NT2/D1 (cell line): ENCODE data around the gene ATXN2L.

ENCODE experiments used
- DNase-seq: peaks from one replicate; pipeline ENCODE4 v3.0.0-alpha.2; 2011; ENCODE audit warnings: low read depth, low spot score
- H3K27me3 ChIP-seq: 2 replicates; pipeline ENCODE4 v1.6.0; 2011; ENCODE audit warnings: mild to moderate bottlenecking; ENCODE audit not compliant: insufficient read length, insufficient read depth
- H3K36me3 ChIP-seq: 2 replicates; pipeline ENCODE4 v1.6.1; 2011; ENCODE audit warnings: mild to moderate bottlenecking, low read length, mixed read lengths; ENCODE audit not compliant: insufficient read depth, insufficient read length
- H3K4me1 ChIP-seq: 2 replicates; pipeline ENCODE4 v1.5.1; 2011; ENCODE audit not compliant: insufficient read depth, insufficient read length
- H3K4me3 ChIP-seq: 2 replicates; pipeline ENCODE4 v1.5.1; 2011; ENCODE audit warnings: low read depth; ENCODE audit not compliant: insufficient read length
- H3K9ac ChIP-seq: 2 replicates; pipeline ENCODE4 v1.6.0; 2011; ENCODE audit warnings: low read depth; ENCODE audit not compliant: insufficient read length
- H3K9me3 ChIP-seq: 2 replicates; pipeline ENCODE4 v1.5.1; 2011; ENCODE audit warnings: mild to moderate bottlenecking, low read length; ENCODE audit not compliant: insufficient read depth
- SUZ12 ChIP-seq: IDR thresholded peaks from 2 replicates; pipeline ENCODE4 v1.6.1; 2011; ENCODE audit not compliant: insufficient read length, insufficient read depth; ENCODE audit errors: extremely low read depth
- YY1 ChIP-seq: IDR thresholded peaks from 2 replicates; pipeline ENCODE4 v1.6.1; 2011; ENCODE audit not compliant: insufficient read length, insufficient read depth
- ZNF274 ChIP-seq: IDR thresholded peaks from 2 replicates; pipeline ENCODE4 v1.6.1; 2011; ENCODE audit warnings: mild to moderate bottlenecking, low read depth, low read length

The ATXN2L gene

DNA sequence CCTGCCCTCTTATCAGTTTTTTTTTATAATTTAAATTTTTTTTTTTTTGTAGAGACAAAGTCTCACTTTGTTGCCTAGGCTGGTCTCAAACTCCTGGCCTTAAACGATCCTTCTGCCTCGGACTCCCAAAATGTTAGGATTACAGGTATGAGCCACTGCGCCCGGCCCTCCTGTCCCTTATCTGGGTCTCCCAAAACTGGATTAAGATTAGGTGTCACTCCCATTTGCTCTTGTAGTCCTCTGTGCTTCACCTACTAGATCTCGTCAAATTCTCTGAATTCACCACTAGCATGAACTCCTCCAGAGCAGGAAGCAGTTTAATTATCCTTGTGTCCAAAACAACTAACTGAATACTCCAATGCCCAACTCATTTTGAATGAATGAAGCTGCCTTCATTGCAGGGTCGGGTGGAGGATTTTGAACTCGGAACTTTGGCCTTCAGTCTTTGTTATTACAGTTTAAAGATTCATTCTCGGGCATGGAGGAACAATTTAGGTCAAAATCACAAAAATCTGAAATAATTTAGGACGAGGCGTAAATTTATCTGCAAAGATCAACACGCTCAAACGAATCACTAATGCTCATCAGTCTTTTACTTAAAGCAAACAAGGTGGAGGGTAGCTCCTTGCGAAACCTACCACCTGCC lies 802 bp upstream of the ATXN2L start:
- Histone ChIP-seq H3K4me3 (peak overlapping the region; percentile 50), H3K27me3 (no peaks in the 10 kb centered on the region), H3K9me3 (no peaks in the 10 kb centered on the region), H3K9ac (peak overlapping the region; percentile 96), H3K4me1 (peaks cover 5% of the 10 kb centered on the region), H3K36me3 (peaks cover 34% of the 10 kb centered on the region)
- TF ChIP-seq SUZ12 (no peak), YY1 (no peak), ZNF274 (no peak)
- DNase-seq: no peak

DNA sequence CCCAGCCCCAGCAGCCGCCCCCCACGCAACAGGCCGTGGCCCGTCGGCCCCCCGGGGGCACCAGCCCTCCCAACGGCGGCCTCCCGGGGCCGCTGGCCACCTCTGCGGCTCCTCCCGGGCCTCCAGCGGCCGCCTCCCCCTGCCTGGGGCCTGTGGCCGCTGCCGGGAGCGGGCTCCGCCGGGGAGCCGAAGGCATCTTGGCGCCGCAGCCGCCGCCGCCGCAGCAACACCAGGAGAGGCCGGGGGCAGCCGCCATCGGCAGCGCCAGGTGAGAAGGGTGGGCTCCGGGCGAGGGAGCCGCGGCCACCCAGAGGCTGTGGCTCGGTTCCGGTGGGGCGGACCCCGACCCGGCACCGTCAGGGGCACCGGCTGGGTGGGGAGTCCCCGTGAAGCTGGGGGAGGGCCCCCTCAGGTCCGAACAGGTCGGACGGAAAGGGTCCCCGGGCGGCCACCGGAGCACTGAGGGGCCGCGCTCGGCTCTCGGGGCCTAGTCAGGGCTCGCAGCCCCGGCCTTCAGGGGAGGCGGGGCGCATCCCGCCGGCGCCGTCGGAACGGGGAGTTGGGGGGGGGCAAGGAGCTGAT lies 583 bp downstream of the ATXN2L start:
- no peak for TF ChIP-seq YY1
- no peak for TF ChIP-seq ZNF274
- TF ChIP-seq SUZ12: no peak
- H3K36me3 ChIP-seq: peaks cover 47% of the 10 kb centered on the region
- no peaks in the 10 kb centered on the region for H3K9me3 ChIP-seq
- no peak for DNase-seq
- peak overlapping the region; percentile 80 for H3K4me3 ChIP-seq
- peak overlapping the region; percentile 96 for H3K9ac ChIP-seq
- no peaks in the 10 kb centered on the region for H3K27me3 ChIP-seq
- H3K4me1 ChIP-seq: peaks cover 5% of the 10 kb centered on the region

DNA sequence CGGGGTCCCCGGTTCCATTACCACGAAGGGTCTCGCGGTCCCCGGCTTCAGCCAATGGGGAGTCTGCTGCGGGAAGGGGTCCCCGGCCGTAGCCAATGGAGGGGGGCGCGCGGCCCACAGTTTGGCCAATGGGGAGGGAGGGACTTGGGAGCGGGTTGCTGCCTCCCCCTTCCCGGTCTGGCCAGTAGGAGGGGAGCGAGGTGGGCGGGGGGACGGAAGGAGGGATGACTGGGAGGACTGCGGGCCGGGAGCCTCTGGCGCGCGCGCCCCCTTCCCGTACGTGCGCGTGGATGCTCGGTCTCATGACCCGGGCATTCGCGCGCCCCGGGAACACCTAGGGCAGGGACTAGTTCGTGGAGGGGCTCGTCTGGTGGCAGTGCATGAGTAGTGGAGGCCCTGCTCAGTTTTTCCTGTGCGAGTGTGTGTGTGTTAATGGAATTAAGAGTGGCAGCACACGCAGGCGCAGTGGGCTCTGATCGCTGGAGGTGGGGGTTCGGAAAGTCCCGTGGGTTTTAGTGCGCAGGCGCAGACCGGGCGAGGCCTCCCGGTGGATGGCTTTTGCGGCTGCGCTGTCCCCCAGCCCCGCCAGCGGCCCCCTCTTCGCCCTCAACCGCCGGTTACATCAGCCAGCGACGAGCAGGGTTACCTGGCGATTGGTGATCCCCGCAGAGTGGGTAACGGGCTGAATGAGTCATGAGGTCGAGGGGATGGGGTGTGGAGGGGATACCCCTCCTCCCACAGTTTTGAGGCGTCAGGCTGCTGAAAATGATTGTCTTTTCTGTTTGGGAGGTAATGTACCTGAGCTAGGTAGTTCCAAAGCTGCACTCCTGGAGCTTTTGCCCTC lies 1.3 kb downstream of the ATXN2L start:
- Histone ChIP-seq H3K4me3 (peak overlapping the region; percentile 80), H3K36me3 (peaks cover 53% of the 10 kb centered on the region)

DNA sequence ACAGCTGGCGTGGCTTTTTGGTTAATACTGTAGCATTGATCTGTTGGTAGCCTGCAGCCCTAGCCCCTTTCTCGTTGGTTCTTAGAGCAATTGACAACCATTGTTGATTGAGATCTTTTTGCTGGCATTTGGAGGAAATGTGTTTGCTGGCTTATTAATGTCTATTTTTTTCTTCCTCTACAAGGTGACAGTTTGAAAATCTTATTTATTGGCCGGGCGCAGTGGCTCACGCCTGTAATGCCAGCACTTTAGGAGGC lies 1.8 kb downstream of the ATXN2L start:
- Histone ChIP-seq H3K4me1 (peaks cover 5% of the 10 kb centered on the region), H3K9me3 (no peaks in the 10 kb centered on the region), H3K4me3 (peak overlapping the region; percentile 80), H3K27me3 (no peaks in the 10 kb centered on the region), H3K9ac (peak overlapping the region; percentile 90), H3K36me3 (peaks cover 57% of the 10 kb centered on the region)
- TF ChIP-seq SUZ12: no peak
- no peak for DNase-seq

More for the DNA sequence above, 1.3 kb downstream of the ATXN2L start:
- peak; percentile 98 for DNase-seq
- H3K4me1 ChIP-seq: peaks cover 5% of the 10 kb centered on the region
- no peaks in the 10 kb centered on the region for H3K9me3 ChIP-seq
- no peaks in the 10 kb centered on the region for H3K27me3 ChIP-seq
- TF ChIP-seq YY1 (no peak), ZNF274 (no peak), SUZ12 (no peak)
- H3K9ac ChIP-seq: peak overlapping the region; percentile 96

DNA sequence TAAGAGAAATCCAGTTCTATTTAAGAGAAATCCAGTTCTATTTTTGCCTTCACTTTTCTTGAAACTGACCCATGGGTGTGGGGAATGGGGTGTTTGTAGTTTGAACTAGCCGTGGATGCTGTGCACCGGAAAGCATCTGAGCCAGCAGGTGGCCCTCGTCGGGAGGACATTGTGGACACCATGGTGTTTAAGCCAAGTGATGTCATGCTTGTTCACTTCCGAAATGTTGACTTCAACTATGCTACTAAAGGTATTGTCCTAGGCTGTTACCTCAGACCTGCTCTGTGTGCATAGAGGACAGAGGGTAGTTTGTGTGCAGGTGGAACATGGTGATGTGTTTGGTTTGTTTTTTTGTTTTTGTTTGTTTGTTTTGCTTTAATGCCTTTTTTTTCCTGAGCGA lies 3.3 kb downstream of the ATXN2L start:
- TF ChIP-seq SUZ12 (no peak), ZNF274 (no peak), YY1 (no peak)
- Histone ChIP-seq H3K27me3 (no peaks in the 10 kb centered on the region), H3K36me3 (peaks cover 63% of the 10 kb centered on the region), H3K9me3 (no peaks in the 10 kb centered on the region), H3K4me1 (peaks cover 5% of the 10 kb centered on the region), H3K4me3 (no peak overlapping the region), H3K9ac (peak overlapping the region; percentile 8)
- no peak for DNase-seq

DNA sequence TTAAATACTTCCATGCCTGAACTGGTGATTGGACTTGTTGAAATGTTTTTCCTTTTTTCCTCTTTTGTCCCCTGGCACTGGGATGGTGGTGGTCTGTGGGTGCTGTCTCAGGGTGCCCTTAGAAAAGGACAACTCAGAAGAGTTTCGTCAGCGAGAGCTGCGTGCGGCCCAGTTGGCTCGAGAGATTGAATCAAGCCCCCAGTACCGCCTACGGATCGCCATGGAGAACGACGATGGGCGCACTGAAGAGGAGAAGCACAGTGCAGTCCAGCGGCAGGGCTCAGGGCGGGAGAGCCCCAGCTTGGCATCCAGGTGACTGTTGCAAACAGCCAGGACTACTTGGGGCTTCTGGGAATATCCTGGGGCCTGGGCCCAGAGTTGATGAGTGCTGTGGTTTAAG lies 6.9 kb downstream of the ATXN2L start:
- no peak for DNase-seq
- no peak overlapping the region for H3K9ac ChIP-seq
- no peaks in the 10 kb centered on the region for H3K27me3 ChIP-seq
- H3K4me1 ChIP-seq: peaks cover 2% of the 10 kb centered on the region
- H3K9me3 ChIP-seq: no peaks in the 10 kb centered on the region
- H3K4me3 ChIP-seq: no peak overlapping the region
- TF ChIP-seq SUZ12 (no peak), YY1 (no peak)
- peaks cover 98% of the 10 kb centered on the region for H3K36me3 ChIP-seq

DNA sequence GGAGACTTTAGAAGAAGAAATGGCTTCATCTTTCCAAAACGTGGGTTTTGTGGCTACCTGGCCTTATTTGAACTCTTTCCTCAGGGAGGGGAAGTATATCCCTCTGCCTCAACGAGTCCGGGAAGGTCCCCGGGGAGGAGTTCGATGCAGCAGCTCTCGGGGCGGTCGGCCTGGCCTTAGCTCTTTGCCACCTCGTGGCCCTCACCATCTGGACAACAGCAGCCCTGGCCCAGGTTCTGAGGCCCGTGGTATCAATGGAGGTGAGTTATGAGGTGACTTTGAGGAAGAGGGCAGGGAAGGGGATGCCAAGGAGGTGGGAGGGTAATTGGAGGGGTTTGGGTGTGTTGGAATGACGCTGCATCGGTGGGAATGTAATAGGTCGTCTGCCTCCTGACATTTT lies 7.7 kb downstream of the ATXN2L start:
- H3K4me3 ChIP-seq: no peak overlapping the region
- no peak for TF ChIP-seq SUZ12
- DNase-seq: no peak
- H3K27me3 ChIP-seq: no peaks in the 10 kb centered on the region
- H3K36me3 ChIP-seq: peaks cover 98% of the 10 kb centered on the region
- H3K9me3 ChIP-seq: no peaks in the 10 kb centered on the region
- no peaks in the 10 kb centered on the region for H3K4me1 ChIP-seq
- no peak overlapping the region for H3K9ac ChIP-seq
